IMR-90 (cell line): ENCODE data around the gene RAPH1. TPM values are rescaled to one million over a fixed set of nuclear protein-coding genes. Genes with fewer than 3 reads are reported as not detected.

Source experiments
- ATAC-seq: fragments of 200-7000 bp; cut with Tn5 transposase; 2 replicates; pipeline ENCODE4 v1.9.1; 2020; ENCODE audit warnings: low read depth, mild to moderate bottlenecking, moderate library complexity
- BruUV-seq: library from RNA; stranded (reverse); fragments of 400-500 nt; replicated peaks from 2 replicates; lab custom pipeline; 2021; lab: Mats Ljungman, UMichigan
- CTCF ChIA-PET: fragments of 300-600 bp; formaldehyde crosslinking; extraction: SDS; loops from one replicate; lab custom pipeline; 2021; ENCODE audit warnings: antibody characterized with exemption; lab: Yijun Ruan, JAX
- POLR2A ChIA-PET: fragments of 300-600 bp; sonication (Branson Sonifier 250); formaldehyde crosslinking; loops from one replicate; lab custom pipeline; 2022; ENCODE audit warnings: antibody characterized with exemption; ENCODE audit not compliant: unreplicated experiment; lab: Charles Lee
- DNase-seq: peaks from one replicate; pipeline ENCODE4 v3.0.0; 2013
- H2AFZ ChIP-seq: replicated peaks from 2 replicates; pipeline ENCODE3; 2013; ENCODE audit warnings: low read length, mild to moderate bottlenecking; ENCODE audit not compliant: poor library complexity
- H2AK5ac ChIP-seq: 2 replicates; pipeline ENCODE4 v1.6.1; 2013; ENCODE audit warnings: low read depth, low read length, inconsistent platforms
- H2AK9ac ChIP-seq: replicated peaks from 2 replicates; pipeline ENCODE3; 2013; ENCODE audit warnings: mild to moderate bottlenecking, low read depth, low read length, moderate library complexity; ENCODE audit not compliant: poor library complexity
- H2BK120ac ChIP-seq: 2 replicates; pipeline ENCODE4 v1.6.1; 2013; ENCODE audit warnings: low read depth, low read length, inconsistent platforms
- H2BK15ac ChIP-seq: 3 replicates; pipeline ENCODE4 v1.6.1; 2013; ENCODE audit warnings: low read depth, low read length, inconsistent platforms
- H2BK20ac ChIP-seq: 2 replicates; pipeline ENCODE4 v1.6.1; 2013; ENCODE audit warnings: low read depth, mild to moderate bottlenecking, inconsistent platforms, low read length, moderate library complexity
- H2BK5ac ChIP-seq: 2 replicates; pipeline ENCODE4 v1.6.1; 2013; ENCODE audit warnings: mild to moderate bottlenecking, low read depth, low read length, inconsistent platforms; ENCODE audit not compliant: poor library complexity, severe bottlenecking
- H3K14ac ChIP-seq: replicated peaks from 2 replicates; pipeline ENCODE4 v1.6.1; 2013; ENCODE audit warnings: low read depth, low read length, inconsistent platforms
- H3K18ac ChIP-seq: 2 replicates; pipeline ENCODE4 v1.6.1; 2013; ENCODE audit warnings: low read depth, low read length, control low read depth
- H3K23ac ChIP-seq: 2 replicates; pipeline ENCODE4 v1.6.1; 2013; ENCODE audit warnings: low read depth, low read length, inconsistent platforms
- H3K27ac ChIP-seq: 2 replicates; pipeline ENCODE4 v1.5.1; 2013; ENCODE audit warnings: mild to moderate bottlenecking, control low read depth, low read length; ENCODE audit not compliant: insufficient read depth
- H3K27me3 ChIP-seq: 2 replicates; pipeline ENCODE4 v1.6.1; 2013; ENCODE audit warnings: low read length; ENCODE audit not compliant: control insufficient read depth, insufficient read depth
- H3K36me3 ChIP-seq: 2 replicates; pipeline ENCODE4 v1.6.1; 2013; ENCODE audit warnings: low read length, mixed read lengths; ENCODE audit not compliant: control insufficient read depth, insufficient read depth
- H3K4ac ChIP-seq: 2 replicates; pipeline ENCODE4 v1.6.1; 2013; ENCODE audit warnings: low read depth, low read length, inconsistent platforms
- H3K4me1 ChIP-seq: 2 replicates; pipeline ENCODE4 v1.6.1; 2013; ENCODE audit warnings: low read length, mixed read lengths; ENCODE audit not compliant: control insufficient read depth, insufficient read depth
- H3K4me2 ChIP-seq: 2 replicates; pipeline ENCODE4 v1.6.1; 2013; ENCODE audit warnings: low read depth, mild to moderate bottlenecking, control low read depth, low read length, moderate library complexity
- H3K4me3 ChIP-seq: 2 replicates; pipeline ENCODE4 v1.5.1; 2013; ENCODE audit warnings: low read depth, mild to moderate bottlenecking, control low read depth, low read length, moderate library complexity; ENCODE audit not compliant: insufficient read depth
- H3K56ac ChIP-seq: 2 replicates; pipeline ENCODE4 v1.6.1; 2013; ENCODE audit warnings: low read length, inconsistent platforms; ENCODE audit not compliant: insufficient read depth; ENCODE audit errors: extremely low read depth
- H3K79me1 ChIP-seq, 2 experiments: 2 replicates each; pipeline ENCODE4 v1.6.1; 2013; ENCODE audit warnings: low read length in 2 of 2, inconsistent platforms in 1 of 2, low read depth in 1 of 2
- H3K9ac ChIP-seq: 2 replicates; pipeline ENCODE4 v1.6.1; 2013; ENCODE audit warnings: low read depth, low read length, control low read depth
- H3K9me1 ChIP-seq: 2 replicates; pipeline ENCODE4 v1.6.1; 2013; ENCODE audit warnings: low read length, inconsistent platforms; ENCODE audit not compliant: insufficient read depth
- H3K9me3 ChIP-seq: 2 replicates; pipeline ENCODE4 v1.6.1; 2013; ENCODE audit warnings: low read length; ENCODE audit not compliant: control insufficient read depth, insufficient read depth
- H4K20me1 ChIP-seq: 2 replicates; pipeline ENCODE4 v1.6.1; 2013; ENCODE audit warnings: low read length, inconsistent platforms; ENCODE audit not compliant: insufficient read depth
- H4K5ac ChIP-seq: 2 replicates; pipeline ENCODE4 v1.6.1; 2013; ENCODE audit warnings: mild to moderate bottlenecking, low read depth, low read length, control low read depth
- H4K8ac ChIP-seq, 2 experiments: 2 replicates each; pipeline ENCODE4 v1.6.1; 2013; ENCODE audit warnings: low read depth in 2 of 2, low read length in 2 of 2, control low read depth in 1 of 2, inconsistent platforms in 1 of 2
- H4K91ac ChIP-seq: 2 replicates; pipeline ENCODE4 v1.6.1; 2013; ENCODE audit warnings: low read depth, low read length, inconsistent platforms; ENCODE audit not compliant: insufficient read depth
- CEBPB ChIP-seq: IDR thresholded peaks from 2 replicates; pipeline ENCODE4 v1.6.1; 2012; ENCODE audit warnings: low read depth, low read length, improper control_type of control experiment
- CHD1 ChIP-seq: IDR thresholded peaks from 2 replicates; pipeline ENCODE4 v1.6.1; 2012; ENCODE audit warnings: low read depth, low read length, improper control_type of control experiment
- CTCF ChIP-seq: conservative IDR thresholded peaks from 2 replicates; pipeline ENCODE4 v1.5.1; 2012; ENCODE audit warnings: mild to moderate bottlenecking, low read depth, low read length, improper control_type of control experiment
- ELK1 ChIP-seq: fragments of 150-350 bp; IDR thresholded peaks from 2 replicates; pipeline ENCODE4 v1.6.1; 2016; ENCODE audit warnings: low read depth, mild to moderate bottlenecking, low read length, moderate library complexity, borderline replicate concordance
- FOS ChIP-seq: fragments of 150-350 bp; IDR thresholded peaks from 2 replicates; pipeline ENCODE4 v1.6.1; 2016; ENCODE audit warnings: low read depth, low read length
- MAFK ChIP-seq: IDR thresholded peaks from 2 replicates; pipeline ENCODE4 v1.6.1; 2012; ENCODE audit warnings: low read depth, low read length, improper control_type of control experiment
- NFE2L2 ChIP-seq: fragments of 150-350 bp; IDR thresholded peaks from 2 replicates; pipeline ENCODE4 v1.6.1; 2016; ENCODE audit warnings: low read depth, mild to moderate bottlenecking, low read length
- POLR2A ChIP-seq: IDR thresholded peaks from 2 replicates; pipeline ENCODE4 v1.6.1; 2012; ENCODE audit warnings: mild to moderate bottlenecking, low read depth, low read length
- RFX5 ChIP-seq: IDR thresholded peaks from 2 replicates; pipeline ENCODE4 v1.8.0; 2012; ENCODE audit warnings: low read depth, mild to moderate bottlenecking, low read length, moderate library complexity
- dilution Hi-C: fragments of 300-500 bp; cut with HindIII; formaldehyde crosslinking; loops from one replicate; pipeline ENCODE4 v1.14.3; 2018; ENCODE audit warnings: low sequenced_read_pairs; ENCODE audit not compliant: unreplicated experiment
- in situ Hi-C: fragments of 300-500 bp; cut with MboI; formaldehyde crosslinking; loops from 3 replicates; pipeline ENCODE4 v1.14.3; 2019; ENCODE audit warnings: low sequenced_read_pairs, inconsistent platforms, mixed read lengths
- intact Hi-C: fragments of 100-400 bp; cut with micrococcal nuclease; formaldehyde crosslinking; loops from 2 replicates; pipeline ENCODE4 v1.10.0; 2022
- polyA plus RNA-seq, 3 experiments: library from polyadenylated mRNA; depleted of rRNA; stranded (reverse); fragments of >200 nt; gene quantifications; 2 replicates each; pipeline ENCODE4 v1.2.3, GENCODE V29; 2012; ENCODE audit warnings: low replicate concordance in 1 of 3
- total RNA-seq: library from RNA; depleted of rRNA; stranded (reverse); fragments of >200 nt; gene quantifications from 2 replicates; pipeline ENCODE4 v1.2.3, GENCODE V29; 2012

The RAPH1 gene
- total and polyA plus RNA-seq, 2 of the 4 experiments (the other 2 are of a cell fraction), result 7.5 to 15.1 TPM

GRCh38 chr2:203565076-203565475 is 30.0 kb upstream of the RAPH1 start:
- Histone ChIP-seq H4K8ac (no peak overlapping the region), H3K79me1 (no peaks in the 10 kb centered on the region), H3K27me3 (no peaks in the 10 kb centered on the region), H3K14ac (no peak overlapping the region), H4K20me1 (no peaks in the 10 kb centered on the region), H3K27ac (no peak overlapping the region), H4K91ac (no peak overlapping the region), H3K9me3 (no peaks in the 10 kb centered on the region), H4K5ac (no peak overlapping the region), H2AK9ac (no peak overlapping the region), H3K4ac (no peak overlapping the region), H2BK15ac (no peak overlapping the region), H3K18ac (no peak overlapping the region), H2BK20ac (no peak overlapping the region), H2AFZ (no peak overlapping the region), H3K4me2 (no peak overlapping the region), H3K23ac (no peak overlapping the region), H3K36me3 (no peaks in the 10 kb centered on the region), H3K9ac (no peak overlapping the region), H2BK120ac (no peak overlapping the region), H3K9me1 (no peaks in the 10 kb centered on the region), H2AK5ac (no peak overlapping the region), H3K4me3 (no peak overlapping the region), H3K56ac (no peak overlapping the region), H3K4me1 (peaks cover 5% of the 10 kb centered on the region), H2BK5ac (no peak overlapping the region)
- ChIA-PET POLR2A (no interaction called here), CTCF (no interaction called here)
- ATAC-seq, result no peak
- DNase-seq, result no peak
- TF ChIP-seq RFX5 (no peak), CEBPB (no peak), CHD1 (no peak), MAFK (no peak), FOS (no peak), NFE2L2 (no peak), POLR2A (no peak), ELK1 (no peak), CTCF (no peak)
- in situ Hi-C loops, result no loop called here
- dilution Hi-C loops, result no loop called here
- no TSS peak for BruUV-seq
- intact Hi-C loops, result no loop called here
